Measurements from ENCODE around the gene UFD1. TPM values are rescaled to one million over a fixed set of nuclear protein-coding genes. Genes with fewer than 3 reads are reported as not detected.
"Not testable (repeated sequence)": the region's sequence is repeated elsewhere in the genome, so short reads cannot be mapped to it uniquely, and the experiment has no call there.

The UFD1 gene
- total RNA-seq, 1 donor from 2014 or later, result 41.8 TPM

DNA sequence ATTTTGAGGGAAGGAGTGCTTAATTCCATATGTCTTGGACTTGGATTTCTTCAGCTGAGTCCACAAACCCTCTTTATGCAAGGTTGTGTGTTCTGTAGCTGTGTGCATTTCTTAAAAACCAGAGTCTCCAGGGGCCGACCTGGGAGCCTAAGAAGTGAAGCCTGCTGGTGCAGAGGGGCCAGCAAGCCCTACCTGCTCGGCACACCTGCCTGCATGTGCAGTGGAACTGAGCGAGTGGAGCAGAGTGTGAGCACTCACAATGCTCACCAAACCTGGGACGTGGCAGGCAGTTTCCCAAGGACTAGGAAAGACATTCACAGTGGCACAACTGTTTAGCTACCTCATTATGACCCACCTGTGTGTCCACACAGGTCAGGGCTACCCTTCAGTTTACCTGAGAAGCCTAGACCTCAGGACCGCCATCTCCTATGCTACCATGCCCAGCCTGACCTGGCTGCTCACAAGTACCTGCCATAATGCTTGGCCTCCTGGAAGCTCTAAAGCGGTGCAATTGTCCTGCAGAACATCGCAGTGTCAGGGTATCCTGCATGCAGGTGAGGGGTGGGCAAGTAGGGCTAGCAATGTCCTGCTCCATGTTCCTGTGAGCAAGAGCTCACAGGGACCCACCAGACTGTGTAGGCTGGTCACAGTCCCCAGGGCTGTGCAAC is 35.3 kb downstream of the UFD1 start:
- intact Hi-C loops (cut with micrococcal nuclease), result no loop called here
- DNase-seq, result no peak
- Histone ChIP-seq H3K27me3 (ENCODE audit: low read depth) (no peaks in the 10 kb centered on the region), H3K4me3 (no peak overlapping the region), H3K36me3 (peaks cover 14% of the 10 kb centered on the region), H3K27ac (replicated peaks) (no peak overlapping the region), H3K4me1 (peaks cover 84% of the 10 kb centered on the region), H3K9me3 (replicated peaks) (no peaks in the 10 kb centered on the region)
- TF ChIP-seq, protein P1, sequence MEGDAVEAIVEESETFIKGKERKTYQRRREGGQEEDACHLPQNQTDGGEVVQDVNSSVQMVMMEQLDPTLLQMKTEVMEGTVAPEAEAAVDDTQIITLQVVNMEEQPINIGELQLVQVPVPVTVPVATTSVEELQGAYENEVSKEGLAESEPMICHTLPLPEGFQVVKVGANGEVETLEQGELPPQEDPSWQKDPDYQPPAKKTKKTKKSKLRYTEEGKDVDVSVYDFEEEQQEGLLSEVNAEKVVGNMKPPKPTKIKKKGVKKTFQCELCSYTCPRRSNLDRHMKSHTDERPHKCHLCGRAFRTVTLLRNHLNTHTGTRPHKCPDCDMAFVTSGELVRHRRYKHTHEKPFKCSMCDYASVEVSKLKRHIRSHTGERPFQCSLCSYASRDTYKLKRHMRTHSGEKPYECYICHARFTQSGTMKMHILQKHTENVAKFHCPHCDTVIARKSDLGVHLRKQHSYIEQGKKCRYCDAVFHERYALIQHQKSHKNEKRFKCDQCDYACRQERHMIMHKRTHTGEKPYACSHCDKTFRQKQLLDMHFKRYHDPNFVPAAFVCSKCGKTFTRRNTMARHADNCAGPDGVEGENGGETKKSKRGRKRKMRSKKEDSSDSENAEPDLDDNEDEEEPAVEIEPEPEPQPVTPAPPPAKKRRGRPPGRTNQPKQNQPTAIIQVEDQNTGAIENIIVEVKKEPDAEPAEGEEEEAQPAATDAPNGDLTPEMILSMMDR (IDR thresholded peaks at IDR 0.05; ENCODE audit: borderline replicate concordance), result no peak

DNA sequence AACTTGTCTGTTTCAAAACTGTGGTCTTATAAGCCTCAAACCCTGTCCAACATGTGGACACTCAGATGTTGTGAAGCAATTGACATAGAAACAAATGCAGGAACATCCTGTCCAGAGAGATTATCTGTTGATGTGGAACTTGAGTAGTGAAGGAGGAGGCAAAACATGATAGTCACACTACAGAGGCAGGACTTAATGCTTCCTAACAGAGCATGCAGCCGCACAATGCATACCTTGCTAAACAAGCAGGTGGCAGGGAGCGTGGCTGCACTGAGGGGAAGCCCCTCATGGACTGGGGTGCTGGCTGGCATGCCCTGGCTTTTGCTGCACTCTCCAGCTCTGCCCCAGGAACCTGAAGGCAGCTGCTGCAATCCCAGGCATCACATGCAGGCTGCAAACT is 36.8 kb downstream of the UFD1 start:
- Histone ChIP-seq H3K9me3 (replicated peaks) (no peaks in the 10 kb centered on the region), H3K27me3 (ENCODE audit: low read depth) (no peaks in the 10 kb centered on the region), H3K4me3 (no peak overlapping the region), H3K4me1 (peaks cover 74% of the 10 kb centered on the region), H3K27ac (replicated peaks) (peak overlapping the region; percentile 4), H3K36me3 (peaks cover 16% of the 10 kb centered on the region)
- TF ChIP-seq, protein P1 (IDR thresholded peaks at IDR 0.05; ENCODE audit: borderline replicate concordance), result no peak
- intact Hi-C loops (cut with micrococcal nuclease), result no loop called here
- DNase-seq, result no peak

DNA sequence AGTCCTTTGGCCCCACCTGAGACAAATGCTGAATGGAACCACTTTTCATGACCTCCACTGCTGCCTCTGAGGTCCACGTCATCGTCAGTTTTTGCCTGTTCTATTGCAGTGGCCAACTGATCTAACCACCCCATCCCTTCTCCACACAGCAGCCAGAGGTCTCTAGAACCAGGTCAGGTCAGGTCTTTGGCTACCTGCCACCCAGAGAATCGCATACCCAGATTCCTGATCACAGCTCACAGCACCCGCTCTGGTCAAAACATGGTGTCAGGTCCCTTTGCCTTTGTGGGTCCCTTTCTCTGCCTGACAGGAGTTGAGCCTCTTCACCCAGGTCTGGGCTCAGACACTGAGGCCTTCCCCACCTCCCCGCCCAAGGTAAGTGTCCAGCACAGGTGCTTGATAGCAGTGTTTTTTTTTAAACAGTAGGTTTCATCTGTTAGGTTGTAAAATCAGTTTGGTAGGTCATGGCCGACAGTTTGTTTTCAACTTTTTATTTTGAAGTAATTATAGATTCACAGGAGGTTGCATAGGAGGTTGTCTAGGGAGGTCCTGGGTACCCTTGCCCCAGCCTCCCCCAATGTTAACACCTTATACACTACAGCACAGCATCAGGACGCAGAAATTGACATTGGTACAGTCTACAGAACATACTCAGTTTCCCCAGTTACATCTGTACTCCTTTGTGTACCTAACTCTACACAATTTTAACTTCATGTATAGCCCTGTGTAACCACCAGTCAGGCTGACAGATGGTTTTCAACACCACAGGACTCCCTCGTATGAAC is 38.4 kb downstream of the UFD1 start:
- peaks cover 26% of the 10 kb centered on the region for H3K36me3 ChIP-seq
- H3K4me3 ChIP-seq, result no peak overlapping the region
- H3K27ac ChIP-seq (replicated peaks), result no peak overlapping the region
- peaks cover 58% of the 10 kb centered on the region for H3K4me1 ChIP-seq
- no peak for DNase-seq
- TF ChIP-seq, protein P1 (IDR thresholded peaks at IDR 0.05; ENCODE audit: borderline replicate concordance), result no peak
- H3K9me3 ChIP-seq (replicated peaks), result no peaks in the 10 kb centered on the region
- no peaks in the 10 kb centered on the region for H3K27me3 ChIP-seq (ENCODE audit: low read depth)
- intact Hi-C loops (cut with micrococcal nuclease), result no loop called here

DNA sequence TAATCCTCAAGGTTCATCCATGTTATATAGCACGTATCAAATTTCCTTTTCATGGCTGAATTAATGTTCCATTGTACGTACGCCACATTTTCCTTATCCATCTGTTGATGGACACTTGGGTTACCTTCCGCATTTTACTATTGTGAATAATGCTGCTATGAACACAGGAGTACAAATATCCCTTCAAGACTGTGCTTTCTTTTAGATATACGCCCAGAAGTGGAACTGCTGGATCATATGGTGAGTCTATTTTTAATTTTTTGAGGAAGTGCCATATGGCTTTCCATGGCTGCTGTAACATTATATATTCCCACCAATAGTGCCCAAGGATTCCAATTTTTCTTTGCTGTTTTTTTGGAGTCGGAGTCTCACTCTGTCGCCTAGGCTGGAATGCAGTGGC is 40.7 kb downstream of the UFD1 start:
- TF ChIP-seq, protein P1 (IDR thresholded peaks at IDR 0.05; ENCODE audit: borderline replicate concordance), result no peak
- H3K9me3 ChIP-seq (replicated peaks), result no peaks in the 10 kb centered on the region
- peaks cover 27% of the 10 kb centered on the region for H3K36me3 ChIP-seq
- no peak for DNase-seq
- no peaks in the 10 kb centered on the region for H3K27me3 ChIP-seq (ENCODE audit: low read depth)
- H3K4me1 ChIP-seq, result peaks cover 53% of the 10 kb centered on the region
- no peak overlapping the region for H3K27ac ChIP-seq (replicated peaks)
- H3K4me3 ChIP-seq, result no peak overlapping the region
- intact Hi-C loops (cut with micrococcal nuclease), result no loop called here

DNA sequence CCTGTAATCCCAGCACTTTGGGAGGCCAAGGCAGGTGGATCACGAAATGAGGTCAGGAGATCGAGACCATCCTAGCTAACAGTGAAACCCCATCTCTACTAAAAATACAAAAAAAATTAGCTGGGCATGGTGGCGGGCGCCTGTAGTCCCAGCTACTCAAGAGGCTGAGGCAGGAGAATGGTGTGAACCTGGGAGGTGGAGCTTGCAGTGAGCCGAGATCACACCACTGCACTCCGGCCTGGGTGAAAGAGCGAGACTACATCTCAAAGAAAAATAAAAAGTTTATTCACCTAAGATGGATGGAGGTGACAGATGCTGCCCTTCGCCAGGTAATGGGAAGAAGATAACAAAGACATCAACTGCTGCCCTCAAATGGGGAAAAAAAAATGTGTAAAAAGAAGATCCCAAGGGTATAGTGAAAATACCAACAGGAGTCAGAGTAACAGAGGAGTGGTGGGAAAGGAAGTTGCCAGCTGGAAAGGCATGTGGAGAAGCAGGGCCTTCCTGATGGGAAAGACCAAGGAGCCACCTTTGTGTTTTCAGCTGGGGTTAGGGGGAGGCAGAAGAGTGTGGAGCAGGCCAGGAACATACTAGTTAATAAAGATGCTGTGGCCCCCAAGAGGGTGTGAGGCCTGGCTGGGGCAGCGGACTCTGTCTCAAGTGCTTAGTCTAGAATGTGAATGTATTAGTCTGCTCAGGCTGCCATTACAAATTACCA is 42.4 kb downstream of the UFD1 start:
- Histone ChIP-seq H3K36me3 (peaks cover 27% of the 10 kb centered on the region), H3K4me1 (peaks cover 52% of the 10 kb centered on the region)
- DNase-seq; H3K4me3 ChIP-seq; intact Hi-C loops (cut with micrococcal nuclease); H3K27me3 ChIP-seq (ENCODE audit: low read depth); H3K27ac ChIP-seq (replicated peaks); H3K9me3 ChIP-seq (replicated peaks): not testable (repeated sequence)

Data from left ventricle myocardium inferior (tissue), 1 donor.